GM08714 (cell line): ENCODE results near the gene SGPL1.

Experiments
- H3K4me3 ChIP-seq: fragments of 200-500 bp; sonication (Bioruptor generic); 2 replicates; pipeline ENCODE4 v1.5.1; 2014; ENCODE audit warnings: mild to moderate bottlenecking, low read length, inconsistent platforms
- ZNF274 ChIP-seq: IDR thresholded peaks from 2 replicates; pipeline ENCODE4 v1.6.1; 2012; ENCODE audit warnings: mild to moderate bottlenecking, low read depth, low read length

SGPL1 gene

DNA sequence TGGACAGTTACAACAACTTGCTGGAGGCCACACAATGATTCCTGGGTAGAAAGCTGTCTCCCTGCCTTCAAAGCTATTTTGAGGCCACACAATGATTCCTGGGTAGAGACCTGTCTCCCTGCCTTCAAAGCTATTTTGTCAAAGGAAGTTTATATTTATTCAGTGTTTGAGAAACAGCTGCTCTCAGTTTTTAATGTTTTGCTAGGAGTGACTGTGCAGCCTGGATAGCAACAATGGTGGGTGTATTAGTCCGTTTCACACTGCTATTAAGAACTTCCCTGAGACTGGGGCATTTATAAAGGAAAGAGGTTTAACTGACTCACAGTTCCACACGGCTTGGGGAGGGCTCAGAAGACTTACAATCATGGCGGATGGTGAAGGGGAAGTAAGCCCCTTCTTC, 3.9 kb upstream of the SGPL1 start:
- H3K4me3 ChIP-seq = no peak overlapping the region
- no peak for TF ChIP-seq ZNF274

DNA sequence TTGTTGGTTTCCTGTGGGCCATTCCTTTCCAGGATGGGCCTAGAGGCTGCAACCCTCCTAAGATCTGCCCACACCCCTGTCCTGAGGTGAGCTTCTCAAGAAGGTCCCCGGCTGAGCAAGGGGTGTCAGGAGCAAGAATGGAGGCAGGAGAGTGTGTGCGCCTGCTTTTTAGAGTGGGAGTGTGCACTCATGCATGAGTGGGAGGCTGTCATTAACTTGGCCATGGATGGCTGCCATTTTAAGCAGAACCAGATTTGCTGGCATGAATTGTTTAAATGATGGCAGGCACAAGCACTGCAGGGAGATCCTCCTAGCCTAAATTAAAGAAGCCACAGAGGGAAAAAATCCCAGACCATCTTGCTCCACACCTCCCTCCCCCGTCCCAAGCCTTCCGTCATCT, 2.9 kb upstream of the SGPL1 start:
- no peak for TF ChIP-seq ZNF274
- H3K4me3 ChIP-seq = no peak overlapping the region

DNA sequence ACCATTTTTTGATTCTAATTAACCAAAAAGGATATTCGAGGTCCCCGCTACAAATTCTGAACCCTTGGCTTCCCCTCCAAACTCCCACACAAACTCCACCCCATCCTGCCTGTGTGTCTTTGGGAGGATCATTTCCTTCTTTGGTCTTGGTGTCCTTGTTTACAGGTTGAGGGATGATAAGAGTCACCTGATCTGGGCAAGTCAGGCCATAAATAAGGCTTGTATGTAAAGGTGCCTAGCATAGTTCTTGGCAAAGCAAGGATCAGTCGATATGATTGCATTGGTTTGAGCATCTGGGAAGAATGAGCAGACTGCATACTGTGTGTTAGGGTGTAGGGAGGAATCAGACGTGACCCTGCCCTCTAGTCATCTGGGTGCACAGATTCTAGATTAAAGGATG, 1.6 kb upstream of the SGPL1 start:
- H3K4me3 ChIP-seq = no peak overlapping the region
- TF ChIP-seq ZNF274 = no peak

DNA sequence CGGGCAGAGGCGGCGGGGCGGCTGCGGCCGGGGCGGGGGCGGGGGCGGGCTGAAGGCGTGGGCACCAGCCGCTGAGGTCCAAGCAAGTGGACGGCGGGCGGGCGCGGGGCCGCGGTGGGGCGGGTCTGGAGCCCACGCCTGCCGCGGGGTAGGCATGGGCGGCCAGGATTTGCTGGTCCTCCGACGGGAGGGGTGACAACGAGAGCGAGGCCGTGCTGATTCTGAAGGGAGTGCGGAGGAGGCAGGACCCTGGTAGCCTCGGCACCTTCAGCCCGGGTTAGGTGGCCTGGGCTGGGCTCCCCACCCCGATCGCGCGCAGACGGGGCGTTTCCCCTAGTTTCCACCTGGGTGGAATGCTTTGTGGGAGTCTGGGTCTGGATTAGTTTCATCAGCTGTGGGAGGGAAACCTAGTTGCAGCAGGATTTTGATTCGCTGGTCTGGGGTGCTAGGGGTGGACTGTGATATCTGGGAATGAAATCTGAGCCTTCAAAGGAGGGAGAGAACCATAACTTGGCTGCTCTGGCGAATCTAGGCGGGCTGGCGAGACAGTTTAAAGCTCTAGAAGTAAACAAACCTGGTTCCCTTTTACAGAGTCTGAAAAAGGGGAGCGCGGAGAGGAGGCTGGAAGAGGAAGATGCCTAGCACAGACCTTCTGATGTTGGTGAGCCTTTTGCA, 609 bp downstream of the SGPL1 start:
- TF ChIP-seq ZNF274 = no peak
- H3K4me3 ChIP-seq = peak overlapping the region; percentile 86

DNA sequence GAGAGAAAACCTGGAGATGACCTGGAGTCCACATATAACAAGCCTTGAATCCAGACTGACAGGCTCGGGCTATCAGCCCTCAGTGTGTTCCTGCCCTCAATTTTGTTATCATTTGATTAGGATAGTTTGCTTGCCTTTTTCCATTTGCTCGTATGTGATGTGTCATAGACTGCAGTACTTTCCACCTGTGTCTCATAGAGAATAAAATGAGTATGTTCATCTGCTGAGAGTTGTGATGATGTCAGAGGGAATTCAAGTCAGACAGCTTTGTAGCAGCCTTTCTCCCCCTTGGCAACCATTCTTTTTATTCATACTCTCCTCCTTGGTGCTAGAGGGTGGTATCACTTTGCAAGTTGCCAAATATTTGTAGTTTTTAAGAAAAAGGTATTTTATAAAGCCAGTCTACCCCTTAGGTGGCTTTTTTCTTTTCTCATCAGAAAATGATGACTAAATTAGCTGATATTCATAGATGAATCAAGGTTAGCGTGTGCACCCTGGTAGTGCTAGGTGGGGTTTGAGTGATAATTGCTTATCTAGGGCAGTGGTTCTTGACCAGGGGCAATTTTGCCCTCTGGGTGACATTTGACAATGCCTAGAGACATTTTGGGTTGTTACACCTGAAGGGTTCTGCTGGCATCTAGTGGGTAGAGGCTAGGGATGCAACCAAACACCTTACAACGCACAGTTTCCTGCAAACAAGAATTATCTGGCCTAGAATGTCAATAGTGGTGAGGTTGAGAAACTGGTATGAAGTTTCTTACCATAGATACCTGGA, 5.4 kb downstream of the SGPL1 start:
- TF ChIP-seq ZNF274 = no peak

DNA sequence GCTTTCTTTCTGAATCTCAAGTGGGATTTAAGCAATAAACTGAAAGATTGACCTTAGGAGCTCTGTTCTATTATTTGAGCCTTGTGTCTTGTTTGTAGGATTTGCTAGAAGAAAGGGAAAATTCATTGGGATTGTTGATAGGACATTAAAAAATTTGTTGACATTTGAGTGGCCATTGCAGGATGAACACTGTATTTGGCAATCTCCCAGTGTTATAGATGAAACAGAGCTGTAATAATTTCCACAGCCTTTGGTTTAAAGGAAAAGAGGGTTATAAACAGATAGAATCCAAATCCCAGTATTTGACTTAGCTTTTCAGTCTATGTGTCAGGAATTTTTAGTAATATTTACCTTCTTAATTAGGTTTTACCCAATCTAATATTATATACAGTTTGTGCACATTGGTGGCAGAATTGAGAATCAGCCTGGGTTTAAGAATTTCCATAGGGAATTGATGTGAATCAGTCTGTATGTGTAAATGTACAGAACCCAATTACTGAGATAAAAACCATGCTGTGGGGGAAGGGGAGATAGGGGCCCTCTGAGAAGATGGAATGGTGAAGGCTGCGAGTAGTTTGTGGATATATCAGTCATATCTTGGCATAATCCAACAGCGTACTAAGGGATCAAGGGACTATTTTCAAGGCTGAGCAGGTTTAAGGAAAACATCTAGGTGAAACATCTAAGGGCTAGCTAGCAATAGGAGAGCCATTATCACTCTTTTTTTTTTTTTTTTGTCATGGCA, 6.5 kb downstream of the SGPL1 start:
- TF ChIP-seq ZNF274 = no peak
- no peak overlapping the region for H3K4me3 ChIP-seq

More for the DNA sequence above, 5.4 kb downstream of the SGPL1 start:
- no peak overlapping the region for H3K4me3 ChIP-seq

DNA sequence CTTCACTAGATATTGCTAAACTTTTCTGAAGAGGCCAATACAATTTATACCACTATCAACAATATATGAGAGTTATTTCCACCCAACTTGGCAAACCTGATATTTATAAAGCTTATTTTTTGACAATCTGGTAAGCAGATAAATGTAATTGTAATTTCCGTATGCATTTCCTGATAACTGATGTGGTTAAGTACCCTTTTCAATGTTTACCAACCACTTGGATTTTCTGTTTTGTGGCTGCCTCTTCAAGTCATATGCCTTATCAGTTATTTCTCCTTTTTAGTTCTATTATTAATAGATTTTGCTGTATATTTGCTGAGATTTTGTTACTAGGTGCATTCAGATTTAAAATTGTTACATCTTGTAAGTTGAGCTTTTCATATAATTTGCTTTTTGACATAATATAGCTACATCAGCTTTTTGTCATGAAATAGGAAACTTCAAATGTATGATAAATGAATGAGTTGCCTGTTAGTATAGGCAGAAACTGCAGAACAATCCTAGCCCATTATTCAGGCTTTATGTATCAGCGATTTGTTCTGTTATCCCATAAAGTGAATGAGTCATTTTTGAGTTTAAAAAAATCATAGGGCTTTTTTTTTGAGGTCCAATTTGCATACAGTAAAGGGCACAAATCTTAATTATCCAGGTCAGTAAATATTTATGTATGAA, 11.5 kb downstream of the SGPL1 start:
- no peak overlapping the region for H3K4me3 ChIP-seq
- no peak for TF ChIP-seq ZNF274

DNA sequence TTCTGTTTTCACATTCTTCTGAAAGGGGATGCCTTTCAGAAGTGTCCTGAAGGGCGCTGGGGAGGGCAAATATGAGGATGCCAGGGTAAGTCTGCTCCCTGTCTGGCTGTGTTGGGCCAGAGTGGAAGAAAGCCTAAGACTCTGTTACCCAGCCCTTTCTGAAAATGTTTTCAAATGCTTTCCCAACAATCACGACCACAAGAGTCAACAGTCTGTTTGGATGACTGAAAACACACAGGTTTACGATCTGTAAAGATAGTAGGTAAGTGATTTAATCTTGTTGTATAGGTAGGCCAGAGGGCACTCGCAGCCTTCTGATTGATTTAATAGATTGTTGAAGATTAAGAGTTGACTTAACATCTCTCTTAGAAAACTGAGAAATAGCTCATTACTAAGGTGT, 13.2 kb downstream of the SGPL1 start:
- no peak overlapping the region for H3K4me3 ChIP-seq
- no peak for TF ChIP-seq ZNF274

DNA sequence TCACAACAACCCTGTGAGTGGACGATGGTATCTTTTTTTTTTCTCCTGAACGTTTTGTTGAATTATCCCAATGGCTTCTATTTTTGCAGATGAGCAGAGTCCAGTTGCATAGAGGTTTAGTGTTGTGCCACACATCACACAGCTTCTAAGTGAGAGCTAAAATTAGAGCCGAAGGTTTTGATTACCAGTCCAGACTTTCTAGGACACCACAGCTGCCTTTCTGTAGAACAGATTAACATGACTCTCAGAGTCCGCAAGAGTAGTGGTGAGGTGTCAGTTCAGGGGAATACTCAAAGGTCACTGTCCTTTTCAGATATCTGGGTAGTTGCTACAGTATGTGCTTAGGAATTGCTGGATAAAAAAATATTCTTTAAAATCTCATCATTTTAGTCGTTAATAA, 13.8 kb downstream of the SGPL1 start:
- no peak for TF ChIP-seq ZNF274
- H3K4me3 ChIP-seq = no peak overlapping the region

DNA sequence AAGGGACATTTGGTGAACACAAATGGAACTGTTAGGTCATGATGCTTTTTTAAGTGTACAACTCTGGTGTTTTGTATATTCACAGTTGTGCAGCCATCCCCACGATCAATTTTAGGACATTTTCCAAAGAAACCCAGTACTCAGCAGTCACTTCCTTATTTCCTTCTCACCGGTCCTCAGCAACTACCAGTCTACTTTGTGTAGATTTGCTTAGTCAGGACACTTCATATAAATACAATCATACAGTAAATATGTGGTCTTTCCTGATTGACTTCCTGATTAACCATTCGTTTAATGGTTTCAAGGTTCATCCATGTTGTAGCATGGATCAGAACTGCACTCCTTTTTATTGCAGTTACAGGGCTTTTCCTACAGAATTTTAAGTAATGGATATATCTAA, 14.4 kb downstream of the SGPL1 start:
- no peak for TF ChIP-seq ZNF274
- H3K4me3 ChIP-seq = no peak overlapping the region

DNA sequence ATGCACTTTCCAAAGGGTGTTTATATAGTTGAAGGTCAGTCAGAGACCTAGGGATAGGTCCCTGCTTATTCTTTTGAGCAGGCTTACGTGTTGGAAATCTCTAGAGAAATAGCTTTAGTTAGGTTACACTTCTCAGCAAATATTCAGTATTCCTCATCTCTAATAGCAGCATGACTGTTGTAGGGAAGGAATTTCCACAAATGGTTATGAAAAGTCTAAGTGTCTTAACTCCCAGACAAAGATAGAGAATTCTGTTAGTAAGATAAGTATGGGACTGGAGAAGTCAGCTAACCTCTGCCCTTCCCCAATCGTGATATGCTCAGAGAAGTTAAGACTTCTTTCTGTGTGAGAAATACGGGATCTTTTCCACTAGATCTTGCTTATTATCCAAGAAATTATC, 16.5 kb downstream of the SGPL1 start:
- no peak for TF ChIP-seq ZNF274

DNA sequence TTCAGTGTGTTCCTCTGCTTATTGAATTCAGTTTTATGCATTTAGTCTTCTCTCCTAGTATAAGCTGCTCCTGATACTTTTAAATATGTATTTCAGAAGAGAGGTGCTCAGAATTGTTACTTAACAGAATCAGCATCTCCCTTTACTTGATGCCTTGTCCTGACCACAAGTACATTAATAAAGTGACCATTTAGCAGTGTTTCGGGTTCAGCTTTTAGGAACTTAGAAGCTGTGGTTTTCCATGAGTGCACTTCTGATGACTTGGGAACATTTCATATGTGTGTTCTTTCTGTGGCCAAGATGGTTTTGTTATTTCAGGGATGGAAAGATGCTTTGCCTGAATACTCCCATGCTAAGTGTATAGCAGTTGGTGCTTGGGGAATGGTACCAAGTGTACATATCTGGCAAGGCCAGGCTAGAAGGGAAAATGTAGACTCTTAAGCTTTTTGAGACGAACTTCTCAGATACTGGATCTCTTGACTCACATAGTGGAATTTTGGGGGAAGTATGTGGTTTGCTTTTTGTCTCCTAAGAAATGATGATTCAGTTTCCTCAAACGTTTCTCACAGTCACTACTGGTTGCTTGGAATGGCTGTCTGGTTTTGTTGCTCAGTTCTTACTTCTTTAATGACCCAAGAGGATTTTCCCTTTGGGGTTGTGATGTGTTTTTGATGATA, 17.2 kb downstream of the SGPL1 start:
- H3K4me3 ChIP-seq = no peak overlapping the region
- no peak for TF ChIP-seq ZNF274

More for the DNA sequence above, 16.5 kb downstream of the SGPL1 start:
- H3K4me3 ChIP-seq = no peak overlapping the region

DNA sequence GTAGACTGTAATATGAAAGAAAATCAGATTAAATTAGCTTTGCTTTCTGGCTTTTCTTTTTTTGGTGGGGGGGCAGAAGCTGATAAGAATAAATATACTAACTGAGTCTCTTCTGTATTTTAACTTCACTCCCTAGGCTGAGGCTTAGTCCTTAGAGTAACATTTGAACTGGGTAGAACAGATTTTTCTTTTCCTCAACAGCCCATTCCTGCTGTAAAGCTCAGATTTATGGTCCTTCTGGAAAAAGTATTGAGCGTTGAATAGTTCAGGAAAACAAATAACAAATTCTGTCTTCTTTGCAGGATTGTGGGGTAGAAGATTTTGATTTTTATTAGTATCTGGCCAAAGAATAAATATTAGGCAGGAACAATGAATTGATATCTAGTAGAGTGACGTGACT, 17.9 kb downstream of the SGPL1 start:
- TF ChIP-seq ZNF274 = no peak
- H3K4me3 ChIP-seq = no peak overlapping the region

DNA sequence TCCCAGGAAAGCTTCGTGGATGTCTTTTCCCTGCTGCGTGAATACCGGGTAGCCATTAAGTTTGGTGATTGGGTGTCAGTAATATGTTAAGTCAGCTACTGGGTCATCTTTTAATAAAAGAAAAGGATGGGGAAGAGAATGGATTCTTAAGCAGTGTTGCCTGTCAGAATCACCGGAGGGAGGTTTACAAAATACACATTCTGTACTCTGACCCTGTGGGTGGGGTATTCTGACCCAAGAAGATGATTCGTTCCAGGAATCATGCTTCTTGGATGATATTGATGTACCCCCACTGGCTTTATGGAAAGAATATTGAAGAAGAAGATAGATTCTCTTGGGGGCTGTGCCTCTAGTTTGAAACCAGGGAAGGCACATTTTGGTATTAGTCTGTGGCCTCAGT, 18.3 kb downstream of the SGPL1 start:
- H3K4me3 ChIP-seq = no peak overlapping the region
- no peak for TF ChIP-seq ZNF274
